GM18508 (cell line): Measurements from ENCODE around the gene RGMB.
A peak's percentile ranks its signal among the peaks of the same experiment; 100 is the strongest.
"Not testable (repeated sequence)": the region's sequence is repeated elsewhere in the genome, so short reads cannot be mapped to it uniquely, and the experiment has no call there.

Experiments used
- ATAC-seq: cut with Tn5 transposase; IDR thresholded peaks from one replicate; pipeline ENCODE4 v1.9.1; 2021; ENCODE audit warnings: moderate number of reproducible peaks; ENCODE audit not compliant: insufficient read depth, unreplicated experiment

RGMB gene, protein sequence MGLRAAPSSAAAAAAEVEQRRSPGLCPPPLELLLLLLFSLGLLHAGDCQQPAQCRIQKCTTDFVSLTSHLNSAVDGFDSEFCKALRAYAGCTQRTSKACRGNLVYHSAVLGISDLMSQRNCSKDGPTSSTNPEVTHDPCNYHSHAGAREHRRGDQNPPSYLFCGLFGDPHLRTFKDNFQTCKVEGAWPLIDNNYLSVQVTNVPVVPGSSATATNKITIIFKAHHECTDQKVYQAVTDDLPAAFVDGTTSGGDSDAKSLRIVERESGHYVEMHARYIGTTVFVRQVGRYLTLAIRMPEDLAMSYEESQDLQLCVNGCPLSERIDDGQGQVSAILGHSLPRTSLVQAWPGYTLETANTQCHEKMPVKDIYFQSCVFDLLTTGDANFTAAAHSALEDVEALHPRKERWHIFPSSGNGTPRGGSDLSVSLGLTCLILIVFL

DNA sequence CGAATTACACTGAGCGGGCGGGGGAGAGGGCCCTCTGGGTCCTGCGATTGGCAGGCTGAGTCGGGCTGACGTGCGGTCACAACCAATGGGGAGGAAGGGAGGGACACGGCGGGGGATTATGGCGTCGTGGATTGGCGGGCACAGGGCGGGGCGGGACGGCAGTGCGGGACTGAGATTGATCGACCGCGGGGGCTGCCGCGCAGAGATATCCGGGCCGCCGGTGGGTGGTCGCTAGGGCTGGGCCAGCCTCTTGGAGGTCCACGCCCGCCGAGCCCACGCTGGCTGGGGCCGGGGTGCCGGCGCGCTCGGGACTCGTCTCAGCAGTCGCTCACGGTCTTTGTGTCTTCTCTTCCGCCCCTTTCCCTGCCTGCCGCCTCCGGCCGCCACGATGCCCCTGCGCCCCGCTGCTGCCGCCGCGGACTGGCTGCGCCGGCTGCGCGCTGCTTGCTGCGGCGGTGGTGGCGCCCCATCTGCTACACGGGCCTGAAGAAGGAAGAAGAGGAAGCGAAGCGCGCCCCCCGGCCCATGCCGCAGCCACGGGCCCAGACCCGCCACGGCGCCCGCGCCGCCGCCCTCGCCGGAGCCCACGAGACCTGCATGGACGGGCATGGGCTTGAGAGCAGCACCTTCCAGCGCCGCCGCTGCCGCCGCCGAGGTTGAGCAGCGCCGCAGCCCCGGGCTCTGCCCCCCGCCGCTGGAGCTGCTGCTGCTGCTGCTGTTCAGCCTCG is at the start of gene RGMB:
TSS of gene RGMB (plus strand) at position 200 of the 728 bp plus-strand sequence. CDS start at position 608, 408 bp downstream.
- peak; percentile 56 for ATAC-seq

- no peak for ATAC-seq
Measured at GRCh38 chr5:98726258-98726657, 47.2 kb upstream of the RGMB start.

DNA sequence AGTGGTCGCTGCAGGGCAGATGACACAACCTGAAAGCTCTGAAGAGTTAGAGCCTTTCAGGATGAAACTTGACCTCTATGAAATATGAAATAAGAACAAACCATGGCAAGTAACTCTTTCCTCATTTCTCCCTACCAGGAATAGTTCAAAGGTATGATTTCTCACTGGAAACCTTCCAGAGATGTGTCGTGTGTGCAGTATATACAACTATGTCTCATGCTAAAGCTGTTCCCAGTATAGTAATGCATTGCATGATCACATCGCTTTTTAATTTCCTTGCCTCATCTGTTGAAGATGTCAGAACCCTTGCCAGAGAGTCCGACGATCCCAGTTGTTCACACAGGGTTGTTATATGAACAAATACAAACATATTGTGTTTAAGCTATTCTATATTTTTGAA is 45.8 kb upstream of the RGMB start:
- ATAC-seq: no peak

DNA sequence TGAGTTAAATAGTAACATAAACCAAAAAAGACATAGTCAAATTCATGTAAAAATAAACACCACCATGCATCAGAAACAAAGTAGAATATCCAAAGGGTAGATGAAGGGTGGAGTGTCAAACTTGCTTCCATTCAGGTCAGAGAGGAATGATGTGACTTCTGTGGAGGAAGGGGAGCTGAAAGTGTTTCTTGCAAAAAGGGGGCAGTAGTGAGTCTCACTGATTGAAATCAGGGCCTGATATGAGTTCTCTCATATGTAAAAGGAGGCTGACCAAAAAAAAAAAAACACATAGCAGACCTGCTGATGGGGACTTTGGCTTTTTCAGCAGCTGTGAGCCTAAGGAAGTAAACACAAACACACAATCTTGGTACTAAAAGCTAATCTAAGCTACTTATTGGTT is 38.8 kb upstream of the RGMB start:
- ATAC-seq: no peak

GRCh38 chr5:98735806-98736507 is 37.5 kb upstream of the RGMB start:
- no peak for ATAC-seq

DNA sequence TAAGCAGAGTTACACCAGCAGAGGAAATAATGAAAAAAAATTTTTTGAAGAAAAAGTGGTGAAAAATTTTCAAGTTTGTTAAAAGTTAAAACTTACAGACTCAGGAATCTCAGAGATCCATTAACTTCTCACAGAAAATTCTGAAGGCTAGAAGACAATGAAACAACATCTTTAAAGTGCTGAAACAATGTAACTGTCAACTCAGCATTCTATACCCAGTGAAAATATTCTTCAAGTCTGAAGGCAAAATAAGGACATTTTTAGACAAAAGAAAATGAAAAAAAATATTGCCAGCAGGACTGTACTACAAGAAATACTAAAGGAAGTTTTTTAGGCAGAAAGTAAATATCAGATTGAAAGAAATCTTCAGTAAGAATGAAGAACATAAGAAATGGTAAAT is 36.7 kb upstream of the RGMB start:
- no peak for ATAC-seq

GRCh38 chr5:98737441-98737840 is 36.0 kb upstream of the RGMB start:
- not testable (repeated sequence) for ATAC-seq

GRCh38 chr5:98738481-98739149 is 34.8 kb upstream of the RGMB start:
- ATAC-seq: not testable (repeated sequence)

- ATAC-seq: no peak
Measured at GRCh38 chr5:98741926-98742325, 31.5 kb upstream of the RGMB start.

DNA sequence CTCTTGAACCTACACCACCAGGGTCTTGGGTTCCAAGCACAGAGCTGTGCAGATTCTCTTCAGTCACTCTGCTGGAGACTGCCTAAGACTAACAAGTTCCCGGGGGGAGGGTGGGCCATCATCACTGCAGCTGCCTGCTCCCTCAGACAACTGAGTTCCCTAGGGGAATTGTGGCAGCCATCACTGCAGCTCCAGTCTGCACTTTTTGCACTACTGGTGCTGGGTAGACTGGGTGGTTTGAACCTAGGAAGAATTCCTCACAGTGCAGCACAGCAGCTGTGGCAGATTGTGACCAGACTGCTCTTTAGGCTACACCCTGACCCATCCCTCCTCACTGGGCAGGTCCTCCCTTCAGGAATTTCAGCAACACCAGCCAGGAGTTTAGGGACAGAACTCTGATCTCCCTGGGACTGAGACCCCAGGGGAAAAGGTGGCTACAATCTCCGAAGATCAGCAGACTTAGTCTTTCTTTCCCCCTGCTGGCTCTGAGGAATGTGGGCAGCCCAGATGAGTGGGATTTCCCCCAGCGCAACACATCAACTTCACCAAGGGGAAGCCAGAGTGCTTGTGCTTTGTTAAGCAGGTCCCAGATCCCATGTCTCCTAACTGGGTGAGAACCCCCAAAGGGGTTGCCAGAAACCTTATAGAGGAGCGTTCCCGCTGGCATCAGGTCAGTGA is 30.9 kb upstream of the RGMB start:
- no peak for ATAC-seq

DNA sequence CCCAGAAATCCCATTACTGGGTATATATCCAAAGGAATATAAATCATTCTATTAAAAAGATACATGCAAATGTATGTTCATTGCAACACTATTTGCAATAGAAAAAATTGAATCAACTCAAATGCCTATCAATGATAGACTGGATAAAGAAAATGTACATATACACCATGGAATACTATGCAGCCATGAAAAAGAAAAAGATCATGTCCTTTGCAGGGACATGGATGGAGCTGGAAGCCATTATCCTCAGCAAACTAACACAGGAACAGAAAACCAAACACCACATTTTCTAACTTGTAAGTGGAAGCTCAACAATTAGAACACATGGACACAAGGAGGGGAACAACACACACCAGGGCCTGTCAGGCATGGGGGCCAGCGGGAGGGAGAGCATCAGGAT is 25.2 kb upstream of the RGMB start:
- not testable (repeated sequence) for ATAC-seq

DNA sequence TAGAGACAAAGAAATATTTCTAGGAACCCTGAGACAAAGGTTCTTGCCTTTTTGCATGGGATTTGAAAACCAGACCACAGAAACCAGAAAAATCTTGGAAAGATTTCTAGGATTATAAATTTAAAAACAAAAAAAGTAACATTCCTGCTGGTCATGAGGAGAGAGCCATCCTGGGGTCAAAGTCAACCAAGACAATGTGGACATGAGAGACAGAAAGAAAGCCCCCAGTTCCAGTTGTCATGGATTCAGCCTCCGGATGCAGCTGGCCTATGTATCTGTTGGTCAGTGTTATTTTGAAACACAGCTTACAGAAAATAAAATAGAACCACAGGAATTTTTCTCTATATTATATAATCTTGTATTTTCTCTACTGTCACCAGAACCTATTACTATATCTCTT is 24.4 kb upstream of the RGMB start:
- ATAC-seq: no peak

DNA sequence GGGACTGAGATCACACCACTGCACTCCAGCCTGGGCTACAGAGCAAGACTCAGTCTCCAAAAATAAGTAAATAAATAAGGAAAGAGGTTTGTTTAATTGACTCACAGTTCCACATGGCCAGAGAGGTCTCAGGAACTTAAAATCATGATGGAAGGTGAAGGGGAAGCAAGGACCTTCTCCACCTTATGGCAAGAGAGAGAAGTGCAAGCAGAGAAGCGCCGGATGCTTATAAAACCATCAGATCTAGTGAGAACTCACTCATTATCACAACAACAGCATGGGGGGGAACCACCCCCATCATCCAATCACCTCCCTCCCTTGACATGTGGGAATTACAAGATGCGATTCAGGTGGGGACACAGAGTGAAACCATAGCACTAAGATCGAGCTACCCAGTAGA is 22.8 kb upstream of the RGMB start:
- ATAC-seq: peak; percentile 87

DNA sequence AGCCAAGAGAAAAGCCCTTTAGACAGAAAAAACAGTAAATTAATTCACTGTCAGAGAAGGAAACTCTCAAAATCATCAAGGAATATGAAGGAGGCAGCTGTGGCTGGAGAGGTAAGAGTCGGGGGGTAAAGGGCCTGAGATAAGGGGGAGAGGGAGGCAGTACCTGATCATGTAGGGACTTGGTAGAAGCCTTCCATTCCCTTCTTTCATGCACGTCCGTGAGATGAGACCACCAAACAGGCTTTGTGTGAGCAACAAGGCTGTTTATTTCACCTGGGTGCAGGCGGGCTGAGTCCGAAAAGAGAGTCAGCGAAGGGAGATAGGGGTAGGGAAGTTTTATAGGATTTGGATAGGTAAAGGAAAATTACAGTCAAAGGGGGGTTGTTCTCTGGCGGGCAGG is 21.1 kb upstream of the RGMB start:
- not testable (repeated sequence) for ATAC-seq

DNA sequence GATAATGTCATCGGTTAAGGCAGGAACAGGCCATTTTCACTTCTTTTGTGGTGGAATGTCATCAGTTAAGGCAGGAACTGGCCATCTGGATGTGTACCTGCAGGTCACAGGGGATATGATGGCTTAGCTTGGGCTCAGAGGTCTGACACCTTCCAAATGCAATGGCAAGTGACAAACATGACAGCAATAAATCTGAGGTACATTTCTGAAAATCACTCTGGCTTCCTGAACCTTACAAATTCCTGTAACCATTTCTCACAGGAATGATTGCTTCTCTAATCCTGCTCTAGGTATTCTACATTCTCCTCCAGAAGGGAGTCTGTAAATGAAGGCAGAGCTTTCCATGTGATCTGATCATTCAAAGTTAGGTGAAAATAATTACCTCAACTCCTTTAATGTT is 20.7 kb upstream of the RGMB start:
- ATAC-seq: not testable (repeated sequence)

- no peak for ATAC-seq
Measured at GRCh38 chr5:98753507-98753906, 20.0 kb upstream of the RGMB start.

GRCh38 chr5:98755406-98755805 is 18.1 kb upstream of the RGMB start:
- ATAC-seq: no peak

GRCh38 chr5:98757978-98758377 is 15.5 kb upstream of the RGMB start:
- no peak for ATAC-seq

- no peak for ATAC-seq
Measured at GRCh38 chr5:98763001-98763630, 10.3 kb upstream of the RGMB start.
